GM18909 (cell line): ENCODE results near the gene UAP1L1.

Experiments used
- ATAC-seq: cut with Tn5 transposase; IDR thresholded peaks from one replicate; pipeline ENCODE4 v1.9.1; 2021; ENCODE audit warnings: mild to moderate bottlenecking; ENCODE audit not compliant: unreplicated experiment, poor library complexity

Gene UAP1L1

DNA sequence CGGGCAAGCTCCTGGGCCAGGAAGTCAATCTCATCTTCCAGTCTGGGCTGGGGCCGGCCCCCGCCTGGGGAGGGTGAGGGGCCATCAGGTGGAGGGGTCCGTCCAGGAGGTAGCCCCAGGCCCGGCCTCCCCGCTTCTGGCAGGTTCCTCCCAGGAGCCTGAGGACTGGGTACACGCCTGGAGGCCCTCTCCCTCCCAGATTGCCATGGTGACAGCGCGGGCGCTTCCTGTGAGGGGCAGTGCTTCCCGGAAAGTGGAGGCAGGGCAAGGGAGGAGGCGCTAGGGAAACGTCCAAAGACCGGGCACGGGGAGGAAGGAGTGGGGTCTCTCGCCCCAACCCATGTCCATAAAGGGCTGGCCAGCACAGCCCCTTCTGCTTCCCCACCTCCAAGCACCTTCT lies 36.2 kb upstream of the UAP1L1 start:
- no peak for ATAC-seq

DNA sequence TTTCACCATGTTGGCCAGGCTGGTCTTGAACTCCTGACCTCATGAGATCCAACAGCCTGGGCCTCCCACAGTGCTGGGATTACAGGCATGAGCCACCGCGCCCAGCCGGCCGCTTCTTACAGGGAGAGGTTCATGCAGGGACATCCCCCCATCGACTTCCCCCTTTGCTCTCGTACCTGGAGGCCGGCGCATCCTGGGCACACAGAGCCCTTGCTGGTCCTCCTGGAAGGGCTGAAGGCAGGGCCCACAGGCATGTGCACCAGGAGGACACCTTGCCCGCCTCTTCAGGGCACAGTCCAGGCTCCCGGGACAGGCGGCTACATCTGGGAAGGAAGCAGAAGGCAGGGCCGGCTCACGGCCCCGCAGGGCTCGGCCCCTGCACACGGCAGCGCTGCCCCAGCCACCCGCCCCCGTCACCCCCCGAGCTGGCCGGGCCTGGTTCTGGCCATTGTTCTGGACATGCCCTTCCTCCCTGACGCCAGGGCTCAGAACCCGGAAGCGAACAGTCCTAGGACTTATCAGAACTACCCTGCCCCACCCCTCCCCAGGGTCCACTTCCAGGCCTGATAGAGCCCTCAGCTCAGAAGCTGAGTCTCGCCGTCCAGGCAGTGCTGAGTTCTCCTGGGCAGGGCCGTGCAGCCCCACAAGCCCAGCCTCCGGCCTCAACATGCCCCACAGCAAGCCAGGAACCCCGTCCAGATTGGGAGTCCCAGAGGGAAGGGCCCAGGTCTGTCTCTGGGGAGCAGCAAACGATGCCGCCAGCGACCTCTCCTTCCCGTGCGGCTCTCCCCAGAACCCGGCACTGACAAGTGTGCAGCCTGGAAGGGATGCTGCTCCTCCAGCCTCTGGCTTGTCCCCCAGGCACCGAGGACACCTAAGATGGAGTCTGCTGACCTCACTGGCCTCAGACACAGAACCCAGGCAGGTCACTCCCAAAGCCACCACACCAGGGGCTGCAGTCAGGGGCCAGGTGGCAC lies 34.3 kb upstream of the UAP1L1 start:
- no peak for ATAC-seq

DNA sequence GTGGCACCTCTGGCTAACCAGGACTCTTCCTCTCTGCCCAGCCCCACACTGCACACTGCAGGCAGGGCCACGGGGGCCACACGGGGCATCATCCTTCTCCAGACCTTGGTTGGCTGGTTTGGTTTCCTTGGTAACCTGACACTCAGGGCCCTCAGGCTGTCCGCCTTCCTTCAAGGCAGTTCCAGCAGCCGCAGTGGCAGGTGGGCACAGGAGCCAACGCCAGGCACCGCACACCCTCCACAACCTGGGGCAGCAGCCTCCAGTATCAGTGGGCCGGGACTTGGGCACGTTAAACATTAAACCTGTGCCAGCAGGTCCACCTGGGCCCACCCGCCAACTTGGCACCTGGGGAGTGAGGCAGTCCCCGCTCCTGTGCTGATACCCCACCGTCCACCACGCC lies 33.3 kb upstream of the UAP1L1 start:
- no peak for ATAC-seq

DNA sequence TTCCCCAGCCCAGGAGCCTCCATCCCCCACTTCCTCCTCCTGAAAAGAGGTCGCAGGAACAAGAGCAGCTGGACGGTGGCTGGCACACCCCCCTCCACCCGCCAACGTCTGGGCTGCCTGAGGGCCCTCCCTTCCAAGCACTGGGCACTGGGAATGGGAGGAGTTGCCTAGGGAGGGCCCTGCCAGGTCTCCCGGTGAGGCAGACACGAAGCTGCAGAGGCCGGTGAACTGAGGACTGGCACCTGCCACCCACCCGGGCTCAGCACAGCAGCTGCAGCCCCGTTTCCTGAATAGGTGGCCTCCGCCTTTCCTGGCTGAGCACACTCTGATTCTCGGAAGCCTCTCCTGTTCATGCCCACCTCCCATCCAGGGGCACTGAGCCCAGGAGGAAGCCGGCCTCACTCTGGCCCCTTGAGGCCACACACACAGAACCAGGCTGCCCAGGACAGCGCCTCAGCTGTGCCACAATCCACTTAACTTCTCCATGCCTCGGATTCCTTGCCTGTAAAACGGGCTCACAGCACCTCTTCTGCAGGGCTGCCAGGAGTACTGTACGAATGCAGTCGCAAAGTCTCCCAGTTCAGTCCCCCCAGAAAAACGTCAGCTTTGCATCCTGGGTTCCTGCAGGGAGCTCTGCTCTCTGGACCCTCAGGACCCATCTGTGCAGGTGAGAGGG lies 32.7 kb upstream of the UAP1L1 start:
- no peak for ATAC-seq

DNA sequence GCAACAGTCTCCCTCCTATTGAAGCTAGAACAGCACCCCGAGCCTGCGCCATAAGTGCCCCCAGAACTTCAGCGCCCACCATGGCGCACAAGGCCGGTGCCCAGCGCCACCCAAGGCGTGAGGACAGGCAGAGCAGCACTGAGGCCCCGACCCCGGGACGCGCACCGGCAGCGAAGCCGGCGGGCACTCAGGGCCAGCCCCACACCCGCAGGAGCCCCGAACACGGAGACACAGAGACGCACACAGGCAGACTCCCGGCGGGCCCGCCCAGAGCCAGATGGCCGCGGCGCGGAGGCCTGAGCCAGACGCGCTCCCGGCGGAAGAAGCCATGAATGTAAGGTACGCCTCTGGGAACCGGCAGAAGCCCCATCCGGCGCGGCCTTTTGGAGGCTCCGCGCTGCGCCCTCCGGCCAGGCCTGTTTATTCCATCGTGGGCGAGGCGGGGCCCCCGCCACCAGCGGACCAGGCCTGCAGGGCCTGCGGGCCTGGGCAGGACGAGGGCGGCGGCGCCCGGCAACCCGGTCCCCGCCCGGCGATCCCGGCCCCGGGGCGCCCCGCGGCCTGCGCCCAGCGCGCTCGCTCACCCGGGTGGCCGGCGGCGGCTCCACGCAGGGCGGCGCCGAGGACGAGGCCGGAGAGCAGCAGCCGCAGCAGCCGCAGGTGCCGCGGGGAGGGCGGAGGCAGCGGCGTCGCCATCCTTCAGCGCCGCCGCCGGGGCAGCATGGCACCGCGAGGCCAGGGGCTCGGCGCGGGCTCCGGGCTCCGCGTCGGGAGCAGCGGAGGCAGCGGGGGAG lies 31.8 kb upstream of the UAP1L1 start:
- no peak for ATAC-seq

DNA sequence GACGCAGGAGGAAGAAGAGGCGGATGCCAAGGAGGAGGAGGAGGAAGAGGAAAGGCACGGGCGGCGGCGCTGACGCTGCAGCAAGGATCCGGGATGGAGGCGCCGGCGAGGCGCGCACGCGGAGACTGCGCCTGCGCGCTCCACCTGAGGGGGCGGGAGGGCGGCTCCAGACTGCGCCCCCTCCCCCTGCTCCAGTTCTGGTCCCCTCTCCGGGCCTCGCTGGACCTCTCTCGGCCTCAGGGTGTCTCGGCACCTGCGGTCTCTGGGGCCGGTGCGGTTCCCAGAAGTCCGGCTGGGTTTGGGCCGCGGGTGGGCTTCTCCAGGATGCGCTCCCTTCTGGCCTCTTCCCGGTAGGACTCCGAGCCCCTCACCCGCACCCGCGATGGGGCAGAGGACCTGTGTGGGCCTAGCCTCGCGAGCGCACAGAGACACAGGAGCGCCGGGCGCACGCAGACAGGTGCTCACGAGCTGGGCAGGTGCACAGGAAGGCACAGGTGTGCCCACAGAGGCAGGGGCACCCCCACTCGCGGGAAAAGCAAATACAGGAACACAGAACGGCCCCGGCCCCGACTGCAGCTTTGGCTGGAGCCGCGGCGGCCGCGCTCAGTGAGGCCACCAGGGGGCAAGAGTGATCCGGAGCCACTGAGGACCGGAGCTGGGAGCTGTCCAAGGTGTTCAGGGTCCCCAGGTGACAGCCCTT lies 31.1 kb upstream of the UAP1L1 start, which contains the start of gene NPDC1:
Gene NPDC1, minus strand, starts transcription at position 90 of the 700 bp plus-strand sequence. CDS start 188 bp downstream, outside the sequence.
- ATAC-seq: peak; percentile 55

DNA sequence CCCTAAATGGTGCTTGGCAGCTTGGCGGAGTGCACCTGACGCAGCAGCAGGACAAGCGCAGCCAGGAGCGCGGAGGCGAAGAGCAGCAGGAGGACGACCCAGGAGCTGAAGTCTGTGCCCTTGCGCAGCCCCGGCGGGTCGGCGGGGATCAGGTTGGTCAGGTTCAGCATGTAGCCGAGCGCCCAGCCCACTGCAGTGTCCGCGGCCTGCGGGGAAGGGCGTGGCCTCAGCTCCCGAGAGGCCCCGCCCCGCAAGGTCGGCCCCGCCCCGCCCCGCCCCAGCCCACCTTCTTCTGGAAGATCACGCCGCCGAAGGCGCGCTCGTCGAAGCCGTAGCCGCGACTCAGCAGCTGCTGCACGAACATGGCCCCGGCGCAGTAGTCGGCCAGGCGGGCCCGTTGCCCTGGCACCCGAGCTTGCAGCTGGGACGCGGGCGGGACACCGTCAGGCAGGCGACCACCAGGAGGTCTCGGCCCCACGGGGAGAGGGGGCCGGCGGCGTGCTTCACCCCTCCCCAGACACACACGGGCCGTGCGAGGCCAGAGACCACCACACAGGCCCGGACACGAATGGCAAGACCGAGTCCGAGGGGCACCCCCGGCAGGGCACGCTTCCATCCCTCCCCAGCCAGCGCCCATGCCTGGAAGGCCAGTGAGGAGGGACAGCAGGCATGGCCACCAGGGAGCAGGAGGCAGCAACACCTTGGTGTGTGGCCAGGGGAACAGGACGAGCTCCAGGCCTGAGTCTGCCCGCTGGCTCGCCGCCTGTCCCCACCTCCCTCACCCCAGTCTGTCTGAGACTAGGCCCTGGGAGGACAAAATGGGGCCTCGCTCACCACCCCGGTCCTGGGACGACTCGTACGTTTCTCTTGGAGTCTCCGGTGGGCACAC lies 28.4 kb upstream of the UAP1L1 start:
- ATAC-seq: no peak

DNA sequence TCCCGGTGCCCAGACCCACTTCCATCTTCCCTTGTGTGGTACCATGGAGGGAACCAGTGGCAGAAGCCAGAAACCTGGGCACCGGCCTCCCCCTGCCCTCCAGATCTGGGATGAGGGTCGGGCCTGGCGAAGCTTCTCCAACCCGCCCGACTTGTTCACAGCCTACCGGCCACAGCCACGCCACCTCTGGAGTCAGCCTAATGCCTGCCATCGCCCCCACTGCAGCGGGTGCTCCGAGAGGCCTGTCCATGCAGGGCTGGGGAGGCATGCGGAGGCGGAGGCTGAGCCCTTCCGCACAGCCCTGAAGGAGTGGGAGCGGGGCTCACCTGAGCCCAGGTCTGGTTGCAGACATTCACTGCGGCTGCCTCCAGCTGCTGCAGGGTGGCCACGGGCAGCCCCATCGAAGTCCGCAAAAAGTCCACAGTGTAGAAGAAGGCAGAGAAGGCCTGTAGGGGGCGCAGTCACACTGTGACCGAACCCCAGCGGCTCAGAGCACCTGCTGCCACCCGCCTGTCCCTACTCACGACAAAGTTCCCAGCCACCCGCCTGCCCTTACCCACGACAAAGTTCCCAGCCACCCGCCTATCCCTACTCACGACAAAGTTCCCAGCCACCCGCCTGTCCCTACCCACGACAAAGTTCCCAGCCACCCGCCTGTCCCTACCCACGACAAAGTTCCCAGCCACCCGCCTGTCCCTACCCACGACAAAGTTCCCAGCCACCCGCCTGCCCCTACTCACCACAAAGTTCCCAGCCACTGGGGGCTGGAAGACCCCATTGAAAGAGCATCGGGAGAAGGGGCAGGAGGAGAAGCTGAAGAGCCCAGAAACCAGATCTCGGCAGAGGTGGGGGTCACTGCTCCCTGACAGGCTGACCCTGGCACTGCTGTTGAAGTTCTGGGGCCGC lies 27.5 kb upstream of the UAP1L1 start:
- no peak for ATAC-seq

DNA sequence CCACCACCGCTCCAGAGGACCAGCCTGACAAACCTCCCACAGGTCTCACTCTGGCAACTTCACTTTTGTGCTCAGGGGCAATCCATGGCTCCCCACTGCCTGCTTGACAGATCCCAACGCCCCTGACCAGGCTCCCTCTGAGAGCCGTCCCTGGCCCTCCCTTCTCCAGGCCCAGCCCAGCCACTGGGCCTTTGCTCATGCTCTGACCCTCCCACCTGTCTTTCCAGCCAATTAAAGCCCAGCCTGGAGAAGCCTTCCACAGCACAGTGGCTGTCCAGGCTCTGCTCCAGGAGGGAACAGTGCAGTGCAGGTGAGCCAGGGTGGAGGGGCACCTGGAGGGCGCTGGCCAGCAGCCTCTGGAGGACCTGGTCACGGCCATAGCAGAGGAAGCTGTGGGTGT lies 26.7 kb upstream of the UAP1L1 start:
- ATAC-seq: no peak

DNA sequence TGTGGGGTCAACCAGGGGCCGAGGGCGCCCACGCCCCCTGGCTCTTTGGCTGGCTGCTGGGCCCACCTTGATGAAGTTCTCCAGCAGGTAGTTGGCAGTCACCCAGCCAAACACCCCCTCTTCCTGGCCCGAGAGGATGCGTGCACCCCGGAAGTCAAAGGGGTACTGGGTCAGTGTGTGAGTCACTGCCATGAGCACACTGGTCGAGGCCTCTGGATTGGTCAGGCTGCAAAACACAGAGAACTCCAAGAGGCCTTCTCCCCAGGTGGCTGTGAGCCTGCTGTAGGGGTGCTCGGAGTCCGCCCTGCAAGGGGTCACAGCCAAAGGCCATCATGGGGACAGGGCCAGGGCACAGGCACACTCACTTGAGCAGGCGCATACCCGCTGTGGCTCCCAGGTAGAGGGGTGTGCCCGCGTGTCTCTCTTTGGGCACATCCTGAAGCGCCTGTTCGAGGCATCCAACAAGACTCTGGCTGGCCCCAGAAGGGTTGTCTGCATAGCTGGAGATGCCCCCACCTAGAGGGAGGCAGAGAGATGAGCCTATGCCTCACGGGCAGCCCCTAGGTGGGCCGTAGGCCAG lies 26.1 kb upstream of the UAP1L1 start:
- ATAC-seq: no peak

DNA sequence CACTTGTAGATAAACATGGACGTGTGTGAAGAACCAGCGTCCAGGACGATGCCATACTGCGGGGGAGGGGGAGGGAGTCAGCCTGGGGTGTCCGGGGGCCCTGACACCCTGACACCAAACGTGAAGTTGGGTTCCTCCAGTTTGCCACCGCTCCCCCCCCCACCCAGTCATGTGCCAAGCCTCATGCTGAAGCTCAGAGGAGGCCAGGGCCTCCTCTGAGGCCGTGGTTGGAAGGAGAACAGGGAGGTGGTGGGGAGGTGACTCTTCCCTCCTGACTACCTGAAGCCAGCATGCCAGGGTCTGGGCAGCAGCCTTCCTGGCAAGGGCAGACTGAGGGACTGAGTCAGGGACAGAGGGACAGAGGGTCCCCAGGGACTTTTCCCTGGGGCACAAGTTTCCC lies 25.0 kb upstream of the UAP1L1 start:
- ATAC-seq: no peak

DNA sequence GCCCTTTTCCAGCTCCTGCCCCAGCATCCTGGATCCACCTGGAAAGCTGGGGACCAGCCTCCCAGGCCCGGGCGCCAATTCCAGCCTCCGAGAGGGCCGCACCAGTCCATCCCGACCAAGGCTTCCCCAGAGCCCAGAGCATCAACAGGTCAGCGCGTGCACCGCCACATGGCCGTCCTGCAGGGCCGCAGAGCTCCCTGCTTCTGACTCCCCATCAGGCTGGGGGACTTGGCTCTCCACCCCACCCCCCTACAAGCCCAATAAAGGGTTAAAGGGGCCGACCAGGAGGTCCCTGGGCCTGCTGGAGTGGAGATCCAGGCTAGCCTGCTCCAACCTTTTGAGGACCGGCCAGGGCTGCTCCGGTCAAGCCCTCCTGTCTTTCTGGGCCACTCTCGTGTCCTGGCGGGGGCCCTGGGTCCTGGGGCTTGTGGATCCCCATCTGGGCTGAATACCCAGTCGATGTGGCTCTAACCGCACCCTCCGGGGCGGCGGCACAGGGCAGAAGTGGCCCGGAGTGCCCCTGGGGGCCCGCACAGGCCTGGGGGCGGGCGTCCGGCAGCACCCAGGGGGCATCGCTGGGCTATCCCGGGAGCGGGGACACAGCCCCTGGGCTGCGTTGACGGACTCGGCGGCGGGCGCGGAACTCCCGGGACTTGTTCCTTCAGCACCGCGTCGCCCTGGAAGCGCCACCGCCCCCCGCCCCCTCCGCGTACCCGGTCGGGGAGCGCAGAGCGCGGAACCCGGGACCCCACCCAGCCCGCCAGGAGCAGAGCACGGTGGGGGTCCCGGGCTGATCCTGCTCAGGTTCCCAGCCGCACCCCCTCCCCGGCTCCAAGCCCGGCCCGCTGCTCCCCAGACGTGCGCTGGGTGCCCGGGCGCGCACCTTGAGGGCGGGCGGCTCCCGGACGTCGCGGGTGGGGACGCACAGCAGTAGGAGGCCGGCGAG lies 24.0 kb upstream of the UAP1L1 start:
- ATAC-seq: no peak

DNA sequence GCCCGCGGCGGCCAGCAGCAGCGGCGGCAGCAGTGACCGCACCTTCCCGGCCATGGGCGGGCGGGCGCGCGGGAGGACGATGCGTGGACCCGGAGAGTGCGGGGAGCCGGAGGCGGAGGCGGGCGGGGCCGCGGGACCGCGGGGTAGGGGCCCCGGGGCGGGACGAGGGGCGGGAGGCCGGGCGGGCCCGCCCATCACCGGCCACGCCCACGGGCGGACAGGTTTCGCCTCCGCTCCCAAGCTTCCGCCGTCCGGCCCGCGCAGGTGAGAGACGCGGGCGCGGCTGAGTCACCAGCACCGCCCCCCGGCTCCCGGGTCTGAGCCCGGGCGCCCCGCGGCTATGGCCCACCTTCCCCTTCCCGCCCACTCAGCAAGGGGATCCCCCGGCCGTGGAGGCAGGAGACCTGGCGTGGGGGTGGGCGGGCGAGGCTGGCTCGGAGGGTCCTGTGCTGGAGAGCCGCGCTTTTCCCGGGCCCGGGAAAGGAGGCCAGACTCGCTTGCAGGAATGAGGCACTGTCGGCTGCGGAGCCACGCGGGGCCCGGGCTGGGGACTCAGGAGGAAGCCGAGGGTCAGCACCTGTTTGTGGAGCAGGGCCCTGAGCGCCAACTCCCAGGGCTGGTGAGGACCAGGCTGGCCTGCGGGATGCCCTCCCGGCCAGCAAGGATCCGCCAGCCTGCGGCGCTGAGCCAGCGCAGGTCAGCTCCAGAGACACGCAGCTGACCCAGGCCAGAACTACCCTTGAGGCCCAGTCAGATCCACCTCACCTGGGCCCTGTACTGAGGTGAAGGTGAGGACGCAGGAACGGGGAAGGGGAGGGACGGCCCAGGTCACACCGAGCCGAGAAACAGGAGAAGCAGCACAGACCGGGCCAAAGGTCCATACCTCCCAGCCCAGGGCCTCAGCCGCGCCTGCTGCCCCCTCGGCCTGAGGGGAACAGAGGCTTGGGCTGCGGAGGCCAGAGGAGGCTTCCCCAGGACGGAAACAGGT lies 23.1 kb upstream of the UAP1L1 start, which contains the start of gene ENTPD2:
Gene ENTPD2, minus strand, starts transcription at position 118 of the 988 bp plus-strand sequence. Its CDS starts 64 bp downstream, at position 54.
- ATAC-seq: no peak

DNA sequence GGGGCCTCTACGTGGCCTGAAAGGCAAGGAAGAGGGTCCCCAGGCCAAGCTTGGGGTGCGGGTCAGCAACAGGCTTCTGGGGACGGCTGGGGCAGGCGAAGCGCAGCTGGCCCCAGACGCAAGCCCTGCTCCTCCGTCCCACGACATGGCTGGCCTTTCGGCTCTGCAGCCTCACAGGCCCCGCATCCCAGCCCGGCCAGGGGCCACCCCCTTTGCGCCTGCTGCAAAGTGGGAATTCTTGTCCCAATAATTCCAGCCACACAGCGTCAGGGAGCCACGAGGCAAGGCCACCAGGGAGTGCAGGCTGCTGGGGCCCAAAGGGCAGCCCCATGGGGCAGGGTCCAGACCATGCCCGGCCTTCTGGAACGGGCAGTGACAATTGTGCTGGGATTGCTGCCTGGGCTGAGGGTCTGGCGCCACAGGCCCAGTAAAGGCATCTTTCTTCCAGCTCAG lies 22.4 kb upstream of the UAP1L1 start:
- no peak for ATAC-seq
